H9 (cell line): ENCODE results near the gene ZNF583. TPM values are rescaled to one million over a fixed set of nuclear protein-coding genes. Genes with fewer than 3 reads are reported as not detected.
A peak's percentile ranks its signal among the peaks of the same experiment; 100 is the strongest.

Experiments used
- DNase-seq: peaks from one replicate; pipeline ENCODE4 v3.0.0-alpha.2; 2017
- H2AFZ ChIP-seq: one replicate; pipeline ENCODE4 v1.6.1; 2013; ENCODE audit warnings: mild to moderate bottlenecking, low read length, control low read depth, moderate library complexity
- H2AK5ac ChIP-seq: 2 replicates; pipeline ENCODE4 v1.6.1; 2013; ENCODE audit warnings: low read length, control low read depth, mixed read lengths; ENCODE audit not compliant: insufficient read length
- H2BK120ac ChIP-seq: one replicate; pipeline ENCODE4 v1.6.1; 2013; ENCODE audit warnings: low read depth, mild to moderate bottlenecking, low read length, control low read depth, inconsistent platforms; ENCODE audit not compliant: poor library complexity, severe bottlenecking
- H2BK12ac ChIP-seq: 2 replicates; pipeline ENCODE4 v1.6.1; 2013; ENCODE audit warnings: low read length, control low read depth, mixed read lengths, low read depth; ENCODE audit not compliant: insufficient read length
- H2BK15ac ChIP-seq: 2 replicates; pipeline ENCODE4 v1.6.1; 2013; ENCODE audit warnings: low read depth, low read length, control low read depth
- H2BK20ac ChIP-seq: one replicate; pipeline ENCODE4 v1.6.1; 2013; ENCODE audit warnings: low read depth, mild to moderate bottlenecking, low read length, control low read depth, inconsistent platforms; ENCODE audit not compliant: poor library complexity, severe bottlenecking
- H2BK5ac ChIP-seq: 2 replicates; pipeline ENCODE4 v1.6.1; 2013; ENCODE audit warnings: low read length, control low read depth, mixed read lengths; ENCODE audit not compliant: insufficient read length
- H3K14ac ChIP-seq: 2 replicates; pipeline ENCODE4 v1.6.1; 2013; ENCODE audit warnings: low read length, control low read depth; ENCODE audit not compliant: insufficient read depth
- H3K18ac ChIP-seq: 2 replicates; pipeline ENCODE4 v1.6.1; 2013; ENCODE audit warnings: low read depth, mild to moderate bottlenecking, mixed read lengths, low read length, control low read depth; ENCODE audit not compliant: insufficient read length
- H3K23ac ChIP-seq: 2 replicates; pipeline ENCODE4 v1.6.1; 2013; ENCODE audit warnings: low read length, control low read depth, mixed read lengths, low read depth; ENCODE audit not compliant: insufficient read length
- H3K23me2 ChIP-seq: 2 replicates; pipeline ENCODE4 v1.6.1; 2013; ENCODE audit warnings: low read depth, mild to moderate bottlenecking, mixed read lengths, low read length, control low read depth; ENCODE audit not compliant: insufficient read length, poor library complexity, severe bottlenecking
- H3K27ac ChIP-seq: 2 replicates; pipeline ENCODE4 v1.5.1; 2013; ENCODE audit warnings: low read length, control low read depth, mixed read lengths, low read depth; ENCODE audit not compliant: insufficient read length
- H3K27me3 ChIP-seq: 2 replicates; pipeline ENCODE4 v1.6.1; 2013; ENCODE audit warnings: low read length, control low read depth, inconsistent platforms; ENCODE audit not compliant: insufficient read depth
- H3K4ac ChIP-seq: 2 replicates; pipeline ENCODE4 v1.6.1; 2013; ENCODE audit warnings: low read depth, mild to moderate bottlenecking, control low read depth, inconsistent platforms, low read length, moderate library complexity
- H3K4me1 ChIP-seq: 2 replicates; pipeline ENCODE4 v1.6.1; 2013; ENCODE audit warnings: low read length, control low read depth, inconsistent platforms; ENCODE audit not compliant: insufficient read depth
- H3K4me2 ChIP-seq: 2 replicates; pipeline ENCODE4 v1.6.1; 2013; ENCODE audit warnings: low read length, control low read depth, mixed read lengths; ENCODE audit not compliant: insufficient read length, insufficient read depth
- H3K56ac ChIP-seq: 2 replicates; pipeline ENCODE4 v1.6.1; 2013; ENCODE audit warnings: low read depth, mild to moderate bottlenecking, mixed read lengths, low read length, control low read depth; ENCODE audit not compliant: insufficient read length
- H3K79me1 ChIP-seq: 2 replicates; pipeline ENCODE4 v1.6.1; 2013; ENCODE audit warnings: low read depth, mild to moderate bottlenecking, moderate library complexity, low read length, control low read depth, inconsistent platforms; ENCODE audit not compliant: insufficient read depth, poor library complexity, severe bottlenecking
- H3K79me2 ChIP-seq: 2 replicates; pipeline ENCODE4 v1.6.1; 2013; ENCODE audit warnings: low read length, control low read depth, inconsistent platforms; ENCODE audit not compliant: insufficient read depth
- H3K9ac ChIP-seq: 2 replicates; pipeline ENCODE4 v1.6.1; 2013; ENCODE audit warnings: low read length, control low read depth, mixed read lengths; ENCODE audit not compliant: insufficient read length; ENCODE audit errors: extremely low read depth
- H3K9me3 ChIP-seq: one replicate; pipeline ENCODE4 v1.6.1; 2013; ENCODE audit warnings: low read depth, low read length, inconsistent platforms; ENCODE audit not compliant: control insufficient read depth
- H3T11ph ChIP-seq: one replicate; pipeline ENCODE4 v1.6.1; 2013; ENCODE audit warnings: mild to moderate bottlenecking, low read length, control low read depth, inconsistent platforms
- H4K20me1 ChIP-seq: one replicate; pipeline ENCODE4 v1.6.1; 2013; ENCODE audit not compliant: control insufficient read depth, insufficient read length, insufficient read depth
- H4K5ac ChIP-seq: 2 replicates; pipeline ENCODE4 v1.6.1; 2013; ENCODE audit warnings: low read depth, mild to moderate bottlenecking, mixed read lengths, low read length, control low read depth; ENCODE audit not compliant: insufficient read length
- H4K8ac ChIP-seq: replicated peaks from 2 replicates; pipeline ENCODE4 v1.6.1; 2013; ENCODE audit warnings: low read length, control low read depth, mixed read lengths, low read depth; ENCODE audit not compliant: insufficient read length
- H4K91ac ChIP-seq: 2 replicates; pipeline ENCODE4 v1.6.1; 2013; ENCODE audit warnings: low read depth, mild to moderate bottlenecking, moderate library complexity, mixed read lengths, low read length, control low read depth; ENCODE audit not compliant: insufficient read length
- H3K27ac Mint-ChIP-seq, 3 experiments: 2 replicates in 2 of 3; 3 replicates in 1 of 3; pipeline ENCODE4 v1.8.0; 2020 to 2021; ENCODE audit warnings: mixed read lengths in 3 of 3, mild to moderate bottlenecking in 1 of 3, moderate library complexity in 1 of 3
- H3K27me3 Mint-ChIP-seq: 2 replicates; pipeline ENCODE4 v1.8.0; 2021; ENCODE audit warnings: low read depth, mild to moderate bottlenecking, moderate library complexity, mixed read lengths
- H3K36me3 Mint-ChIP-seq, 3 experiments: 2 replicates in 2 of 3; 3 replicates in 1 of 3; pipeline ENCODE4 v1.8.0; 2020 to 2021; ENCODE audit warnings: low read depth in 3 of 3, mixed read lengths in 3 of 3; ENCODE audit not compliant: insufficient read depth in 1 of 3
- H3K4me1 Mint-ChIP-seq, 2 experiments: 2 replicates each; pipeline ENCODE4 v1.8.0; 2020; ENCODE audit warnings: mixed read lengths in 2 of 2
- H3K4me3 Mint-ChIP-seq, 2 experiments: 2 replicates in 1 of 2; 3 replicates in 1 of 2; pipeline ENCODE4 v1.8.0; 2020 to 2021; ENCODE audit warnings: mild to moderate bottlenecking in 2 of 2, mixed read lengths in 2 of 2, moderate library complexity in 1 of 2
- H3K9me3 Mint-ChIP-seq, 2 experiments: 2 replicates in 1 of 2; 3 replicates in 1 of 2; pipeline ENCODE4 v1.8.0; 2020; ENCODE audit warnings: mild to moderate bottlenecking in 2 of 2, mixed read lengths in 2 of 2, moderate library complexity in 1 of 2
- CTCF ChIP-seq: fragments of 200-600 bp; sonication (generic); conservative IDR thresholded peaks from 3 replicates; pipeline ENCODE4 v1.8.0; 2021; ENCODE audit warnings: antibody characterized with exemption, mild to moderate bottlenecking
- WGBS: extraction: QIAGEN DNeasy Blood & Tissue Kit; methylation state at CpG from one replicate; pipeline ENCODE4 v1.1.7; 2013; ENCODE audit warnings: missing lambda C conversion rate, low lambda C conversion rate, mixed read lengths; ENCODE audit not compliant: insufficient read length; ENCODE audit errors: extremely low coverage; 5-methylcytosine and 5-hydroxymethylcytosine counted together
- total RNA-seq: library from RNA; stranded (reverse); gene quantifications from 2 replicates; pipeline ENCODE4 v1.2.1, GENCODE V29; 2021

ZNF583 gene
- total RNA-seq, 1 experiment from 2014 or later, result 3.3 TPM

- Histone ChIP-seq H4K8ac (no peak overlapping the region), H2BK20ac (no peak overlapping the region), H4K20me1 (no peaks in the 10 kb centered on the region), H3K79me1 (no peaks in the 10 kb centered on the region), H3K18ac (no peak overlapping the region), H2BK12ac (no peak overlapping the region), H3K23ac (no peak overlapping the region), H3K4ac (no peak overlapping the region), H3K14ac (no peak overlapping the region), H3K23me2 (peaks cover 6% of the 10 kb centered on the region), H3K9ac (peak overlapping the region; percentile 43), H2BK120ac (no peak overlapping the region), H4K5ac (no peak overlapping the region), H3K4me2 (peak overlapping the region; percentile 81), H2AFZ (no peak overlapping the region), H3K9me3 (peaks cover 9% of the 10 kb centered on the region), H3K4me1 (peaks cover 6% of the 10 kb centered on the region; the same call in 1 of the 2 replicates), H2BK5ac (no peak overlapping the region), H4K91ac (no peak overlapping the region), H3K27ac (no peak overlapping the region), H3K79me2 (no peaks in the 10 kb centered on the region; the same call in 1 of the 2 replicates), H2AK5ac (no peak overlapping the region), H2BK15ac (no peak overlapping the region), H3K56ac (no peak overlapping the region), H3T11ph (no peak overlapping the region), H3K27me3 (no peaks in the 10 kb centered on the region)
- peak overlapping the region; percentile 89 to 90 for H3K4me3 Mint-ChIP-seq
- no peak for DNase-seq
- TF ChIP-seq CTCF, result no peak
- peaks cover 11 to 14% of the 10 kb centered on the region in 2 experiments for H3K4me1 Mint-ChIP-seq
- peaks cover 52 to 60% (median 59%) of the 10 kb centered on the region in 3 experiments for H3K36me3 Mint-ChIP-seq
- peaks cover 5% of the 10 kb centered on the region for H3K27me3 Mint-ChIP-seq
- no peak overlapping the region for H3K27ac Mint-ChIP-seq
- peaks cover 54 to 74% of the 10 kb centered on the region in 2 experiments for H3K9me3 Mint-ChIP-seq
- WGBS, result no CpG with 5 or more reads among the region's 9 CpGs
These were observed 871 bp upstream of the ZNF583 start for GRCh38 chr19:56403261-56403660.
